ENCODE data around the gene NRBP1.

DNA sequence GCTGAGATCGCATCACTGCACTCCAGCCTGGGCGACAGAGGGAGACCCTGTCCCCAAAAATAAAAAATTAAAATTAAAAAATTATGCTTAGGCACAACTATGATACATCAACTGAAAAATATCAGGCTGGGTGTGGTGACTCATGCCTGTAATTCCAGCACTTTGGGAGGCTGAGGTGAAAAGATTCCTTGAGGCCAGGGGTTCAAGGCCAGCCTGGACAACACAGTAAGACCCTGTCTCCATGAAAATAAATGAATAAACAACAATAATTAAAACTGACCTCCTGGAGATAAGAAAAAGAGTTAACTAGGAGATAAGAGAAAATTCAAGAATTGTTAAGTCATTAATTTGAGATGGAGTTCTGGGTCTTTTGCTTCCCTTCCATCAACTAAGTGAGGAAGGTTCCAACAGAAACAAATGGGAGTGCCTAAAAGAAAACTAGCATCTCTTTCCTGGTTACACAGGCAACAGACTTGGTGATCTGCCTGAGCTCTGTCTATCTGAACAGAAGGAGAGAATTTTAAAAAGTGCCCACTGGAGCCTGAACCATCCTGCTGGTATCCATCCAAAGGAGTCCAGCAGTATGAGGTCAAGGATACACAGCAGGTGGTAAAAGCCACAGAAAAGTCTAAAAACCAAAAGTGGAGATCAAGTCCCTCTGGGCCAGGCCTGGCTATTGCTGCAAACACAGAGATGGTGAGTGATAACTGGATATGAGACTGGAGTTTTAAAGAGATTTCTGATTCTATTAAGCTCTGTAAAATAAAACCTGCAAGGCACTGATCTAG is 27.9 kb upstream of the NRBP1 start:
- no peak for TF ChIP-seq CTCF (IDR thresholded peaks at IDR 0.05; ENCODE audit: low read length)
- TF ChIP-seq EZH2 (IDR thresholded peaks at IDR 0.05; ENCODE audit: borderline replicate concordance, low read length) = no peak

Data from OCI-LY1 (cell line).